NT2/D1 (cell line): ENCODE measurements around the gene FZD4.
A peak's percentile ranks its signal among the peaks of the same experiment; 100 is the strongest.

Source experiments
- DNase-seq: peaks from one replicate; pipeline ENCODE4 v3.0.0-alpha.2; 2011; ENCODE audit warnings: low read depth, low spot score
- H3K27me3 ChIP-seq: 2 replicates; pipeline ENCODE4 v1.6.0; 2011; ENCODE audit warnings: mild to moderate bottlenecking; ENCODE audit not compliant: insufficient read length, insufficient read depth
- H3K36me3 ChIP-seq: 2 replicates; pipeline ENCODE4 v1.6.1; 2011; ENCODE audit warnings: mild to moderate bottlenecking, low read length, mixed read lengths; ENCODE audit not compliant: insufficient read depth, insufficient read length
- H3K4me1 ChIP-seq: 2 replicates; pipeline ENCODE4 v1.5.1; 2011; ENCODE audit not compliant: insufficient read depth, insufficient read length
- H3K4me3 ChIP-seq: 2 replicates; pipeline ENCODE4 v1.5.1; 2011; ENCODE audit warnings: low read depth; ENCODE audit not compliant: insufficient read length
- H3K9ac ChIP-seq: 2 replicates; pipeline ENCODE4 v1.6.0; 2011; ENCODE audit warnings: low read depth; ENCODE audit not compliant: insufficient read length
- H3K9me3 ChIP-seq: 2 replicates; pipeline ENCODE4 v1.5.1; 2011; ENCODE audit warnings: mild to moderate bottlenecking, low read length; ENCODE audit not compliant: insufficient read depth
- SUZ12 ChIP-seq: IDR thresholded peaks from 2 replicates; pipeline ENCODE4 v1.6.1; 2011; ENCODE audit not compliant: insufficient read length, insufficient read depth; ENCODE audit errors: extremely low read depth
- YY1 ChIP-seq: IDR thresholded peaks from 2 replicates; pipeline ENCODE4 v1.6.1; 2011; ENCODE audit not compliant: insufficient read length, insufficient read depth
- ZNF274 ChIP-seq: IDR thresholded peaks from 2 replicates; pipeline ENCODE4 v1.6.1; 2011; ENCODE audit warnings: mild to moderate bottlenecking, low read depth, low read length

The FZD4 gene

DNA sequence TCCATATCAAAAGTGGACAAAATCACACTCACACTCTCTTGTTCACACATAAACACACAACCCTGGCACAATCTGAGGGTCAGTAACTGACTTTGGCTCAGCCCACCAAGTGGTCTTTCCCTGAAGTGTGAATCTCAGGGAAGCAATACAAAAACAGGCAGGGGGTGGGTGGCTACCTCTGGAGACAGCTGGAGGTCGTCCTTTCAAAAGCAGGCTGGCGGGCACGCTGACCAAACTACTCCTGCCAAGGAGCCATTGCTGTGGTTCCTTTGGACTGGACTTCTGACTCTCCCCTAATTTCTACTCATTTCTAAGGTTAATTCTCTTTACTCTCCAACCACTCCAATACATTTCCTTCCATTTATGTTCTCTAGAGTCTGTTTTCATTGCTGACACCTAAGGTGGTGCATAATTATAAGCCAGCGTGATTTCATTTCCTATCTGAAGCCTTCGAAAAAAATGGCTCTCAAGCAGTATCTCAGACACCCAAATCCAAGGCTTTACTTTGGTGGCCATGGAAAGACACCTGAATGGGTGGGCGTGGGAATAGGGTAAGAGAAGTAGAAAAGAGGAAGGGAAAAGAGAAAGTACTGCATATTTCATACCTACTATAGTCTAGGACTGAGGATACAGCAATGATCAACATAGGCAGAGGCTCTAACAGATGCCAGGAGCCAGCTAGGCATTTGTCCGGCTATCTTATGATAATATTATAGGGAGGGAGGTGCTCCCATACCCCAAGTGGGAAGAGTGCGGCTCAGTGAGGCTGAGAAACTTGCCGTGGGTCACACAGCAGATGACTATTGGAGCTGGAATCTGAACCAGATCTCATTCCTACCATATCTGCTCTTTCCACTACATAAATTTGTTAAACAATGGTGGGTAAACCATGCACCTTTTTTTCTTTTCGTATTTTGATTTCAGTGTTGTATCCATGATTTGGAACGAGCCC lies 22.0 kb downstream of the FZD4 start:
- Histone ChIP-seq H3K9ac (no peak overlapping the region), H3K4me1 (no peaks in the 10 kb centered on the region), H3K36me3 (no peaks in the 10 kb centered on the region), H3K4me3 (no peak overlapping the region), H3K9me3 (no peaks in the 10 kb centered on the region), H3K27me3 (no peaks in the 10 kb centered on the region)
- TF ChIP-seq SUZ12 (no peak), YY1 (no peak), ZNF274 (no peak)
- no peak for DNase-seq

GRCh38 chr11:86932259-86932585 lies 23.0 kb downstream of the FZD4 start:
- no peak for TF ChIP-seq ZNF274
- TF ChIP-seq SUZ12, result no peak
- TF ChIP-seq YY1, result no peak
- no peaks in the 10 kb centered on the region for H3K9me3 ChIP-seq
- H3K36me3 ChIP-seq, result no peaks in the 10 kb centered on the region
- no peak overlapping the region for H3K4me3 ChIP-seq
- no peak overlapping the region for H3K9ac ChIP-seq
- H3K4me1 ChIP-seq, result no peaks in the 10 kb centered on the region
- H3K27me3 ChIP-seq, result no peaks in the 10 kb centered on the region
- no peak for DNase-seq

DNA sequence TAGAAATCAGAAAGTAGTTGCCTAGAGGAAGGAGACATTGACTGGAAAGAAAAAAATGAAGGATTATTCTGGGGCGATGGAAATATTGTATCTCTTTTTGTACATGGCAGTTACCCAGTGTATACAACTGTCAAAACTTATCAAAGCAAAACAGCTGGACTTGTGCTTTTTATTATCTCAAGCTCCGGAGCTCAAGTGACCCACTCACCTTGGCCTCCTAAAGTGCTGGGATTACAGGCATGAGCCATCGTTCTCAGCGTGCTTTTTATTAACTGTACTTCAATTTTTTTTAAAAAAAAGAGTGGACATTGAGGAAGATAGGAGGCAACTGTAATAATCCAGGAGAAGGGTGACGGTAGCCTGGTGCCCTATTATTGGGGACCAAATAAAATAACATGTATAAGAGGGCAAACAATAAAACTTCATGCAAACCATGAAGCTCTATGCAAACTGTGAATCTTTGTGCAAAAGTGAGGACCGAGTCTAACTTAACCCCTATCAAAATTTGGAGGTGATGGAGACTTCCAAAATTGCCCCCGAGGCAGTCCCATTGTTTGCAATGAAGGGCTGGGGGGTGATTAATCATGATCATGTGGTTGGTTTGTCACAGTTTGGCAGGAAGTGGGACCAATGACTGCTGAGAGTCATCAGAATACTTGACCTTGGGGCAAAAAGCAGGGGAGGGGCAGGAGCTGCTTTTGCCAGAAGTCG lies 23.5 kb downstream of the FZD4 start:
- H3K9me3 ChIP-seq, result no peaks in the 10 kb centered on the region
- no peak overlapping the region for H3K4me3 ChIP-seq
- H3K9ac ChIP-seq, result no peak overlapping the region
- no peak for DNase-seq
- no peaks in the 10 kb centered on the region for H3K36me3 ChIP-seq
- H3K4me1 ChIP-seq, result no peaks in the 10 kb centered on the region
- TF ChIP-seq YY1, result no peak
- no peak for TF ChIP-seq ZNF274
- TF ChIP-seq SUZ12, result no peak
- H3K27me3 ChIP-seq, result no peaks in the 10 kb centered on the region

DNA sequence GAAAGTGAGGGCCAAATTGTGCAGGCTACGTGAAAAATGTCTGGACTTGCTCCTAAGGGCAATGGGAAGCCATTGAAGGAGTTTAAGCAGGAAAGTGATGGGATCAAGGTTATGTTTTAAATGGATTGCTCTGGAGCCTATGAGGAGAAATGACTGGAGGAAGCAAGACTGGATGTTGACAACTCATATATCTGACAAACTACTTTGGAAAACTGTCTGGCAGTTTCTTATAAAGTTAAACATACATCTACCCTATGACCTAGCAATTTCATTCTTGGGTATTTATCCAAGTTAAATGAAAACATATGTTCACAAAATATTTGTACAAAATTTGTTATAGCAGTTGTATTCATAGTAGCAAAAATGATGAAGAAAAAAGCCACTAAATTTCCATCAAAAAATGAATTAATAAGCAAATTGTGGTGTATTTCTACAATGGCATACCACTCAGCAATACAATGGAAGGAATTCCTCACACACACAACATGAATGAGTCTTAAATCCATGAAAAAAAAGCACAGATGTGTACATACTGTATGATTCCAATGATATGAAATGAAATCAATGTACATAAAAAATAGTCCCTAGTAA lies 24.1 kb downstream of the FZD4 start:
- Histone ChIP-seq H3K27me3 (no peaks in the 10 kb centered on the region), H3K36me3 (no peaks in the 10 kb centered on the region), H3K4me1 (no peaks in the 10 kb centered on the region), H3K9ac (no peak overlapping the region), H3K4me3 (no peak overlapping the region), H3K9me3 (no peaks in the 10 kb centered on the region)
- TF ChIP-seq ZNF274, result no peak
- no peak for TF ChIP-seq SUZ12
- no peak for TF ChIP-seq YY1
- DNase-seq, result no peak

DNA sequence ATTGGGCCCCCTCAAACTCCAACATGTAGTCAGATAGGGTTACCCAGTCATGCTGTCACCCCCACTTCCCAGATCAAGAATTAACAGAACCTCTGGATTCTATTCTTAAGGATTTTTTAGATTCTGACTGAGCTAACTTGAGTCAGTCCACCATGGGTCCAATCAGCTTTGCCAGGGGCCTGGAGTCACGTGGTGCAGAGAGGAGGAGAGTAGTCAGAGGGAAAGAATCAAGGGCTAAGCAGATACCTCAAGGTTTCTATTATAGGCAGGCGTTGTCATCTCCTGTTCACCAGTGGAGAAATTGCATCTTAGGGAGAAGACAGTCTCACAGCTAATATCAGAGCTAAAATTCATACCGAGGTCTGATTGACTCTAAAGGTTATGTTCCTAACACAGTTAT lies 28.2 kb downstream of the FZD4 start:
- H3K27me3 ChIP-seq, result no peaks in the 10 kb centered on the region
- TF ChIP-seq ZNF274 (no peak), SUZ12 (no peak), YY1 (no peak)
- H3K4me1 ChIP-seq, result no peaks in the 10 kb centered on the region
- H3K4me3 ChIP-seq, result no peak overlapping the region
- H3K9me3 ChIP-seq, result 0 out of 2 replicates have a peak, but pooled peaks cover 8% of the 10 kb centered on the region
- H3K9ac ChIP-seq, result no peak overlapping the region
- no peak for DNase-seq
- H3K36me3 ChIP-seq, result no peaks in the 10 kb centered on the region

DNA sequence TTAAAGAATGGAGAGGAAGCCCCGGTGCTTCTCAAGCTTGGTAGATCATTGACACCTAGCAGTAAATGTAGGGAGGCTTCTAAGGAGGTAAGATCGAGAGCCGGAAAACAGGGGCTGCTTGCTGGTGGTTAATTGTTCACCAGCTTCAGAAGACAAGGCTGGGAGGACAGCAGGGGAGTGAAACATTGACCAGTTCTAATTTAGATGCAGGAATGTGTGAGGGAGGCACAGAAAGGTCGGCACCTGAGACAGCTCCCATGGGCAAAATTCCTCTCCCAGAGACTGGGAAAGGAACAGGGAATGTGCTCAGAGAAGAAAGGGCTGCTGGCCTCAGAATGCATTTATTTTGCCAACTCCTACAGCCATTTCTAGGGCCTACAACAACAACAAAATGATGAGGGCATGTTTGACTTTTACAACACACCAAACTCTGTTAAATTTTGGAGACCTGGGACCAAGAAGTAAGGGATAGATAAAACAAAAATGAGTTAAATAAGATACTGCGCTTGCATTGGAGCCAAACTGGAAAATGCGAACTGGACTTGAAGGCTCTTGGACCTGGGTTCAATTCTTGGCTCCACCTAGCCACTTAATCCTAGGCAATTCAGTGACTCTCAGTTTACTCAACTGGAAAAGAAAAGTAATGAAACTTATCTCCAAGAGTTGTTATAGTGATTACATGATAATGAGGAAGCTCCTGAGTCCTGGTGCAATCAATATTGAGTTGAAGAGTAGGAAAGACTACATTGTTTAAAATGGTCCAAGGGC lies 31.0 kb downstream of the FZD4 start:
- no peaks in the 10 kb centered on the region for H3K4me1 ChIP-seq
- no peaks in the 10 kb centered on the region for H3K27me3 ChIP-seq
- H3K36me3 ChIP-seq, result no peaks in the 10 kb centered on the region
- H3K9me3 ChIP-seq, result 0 out of 2 replicates have a peak, but pooled peaks cover 8% of the 10 kb centered on the region
- no peak overlapping the region for H3K9ac ChIP-seq
- DNase-seq, result peak; percentile 81
- no peak for TF ChIP-seq SUZ12
- no peak for TF ChIP-seq YY1
- no peak for TF ChIP-seq ZNF274
- H3K4me3 ChIP-seq, result no peak overlapping the region

GRCh38 chr11:86922225-86922624 lies 33.0 kb downstream of the FZD4 start:
- no peak overlapping the region for H3K9ac ChIP-seq
- H3K4me3 ChIP-seq, result no peak overlapping the region
- H3K27me3 ChIP-seq, result no peaks in the 10 kb centered on the region
- DNase-seq, result no peak
- no peaks in the 10 kb centered on the region for H3K4me1 ChIP-seq
- no peaks in the 10 kb centered on the region for H3K36me3 ChIP-seq
- H3K9me3 ChIP-seq, result 0 out of 2 replicates have a peak, but pooled peaks cover 8% of the 10 kb centered on the region
- TF ChIP-seq SUZ12 (no peak), YY1 (no peak), ZNF274 (no peak)
